Activated CD4-positive, alpha-beta T cell treated with anti-CD3 and anti-CD28 coated beads for 4 hours (primary cell): Measurements from ENCODE around the gene GMDS.

Experiments used
- DNase-seq, 2 donors: peaks; one replicate each; pipeline ENCODE4 v3.0.0-alpha.2; 2020

The GMDS gene

DNA sequence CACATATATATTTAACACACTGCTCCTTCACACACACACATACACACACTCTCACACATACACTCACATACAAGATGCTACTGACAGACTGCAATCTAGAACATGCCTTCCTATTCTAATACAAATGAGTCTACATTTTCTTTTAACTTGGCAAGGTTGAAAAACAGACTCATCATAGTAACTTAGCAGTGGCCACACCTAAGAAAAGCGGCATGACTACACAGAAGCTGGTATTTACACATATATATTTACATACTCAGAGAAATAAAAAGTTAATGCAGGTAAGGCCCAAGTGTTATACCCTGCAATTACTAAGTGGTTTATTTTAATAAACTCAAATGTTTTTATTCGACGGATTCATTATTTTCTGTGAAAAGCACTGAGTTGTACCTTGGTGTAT, 426.4 kb downstream of the GMDS start:
- no peak for DNase-seq

GRCh38 chr6:1817033-1817761, 428.2 kb downstream of the GMDS start:
- no peak for DNase-seq

DNA sequence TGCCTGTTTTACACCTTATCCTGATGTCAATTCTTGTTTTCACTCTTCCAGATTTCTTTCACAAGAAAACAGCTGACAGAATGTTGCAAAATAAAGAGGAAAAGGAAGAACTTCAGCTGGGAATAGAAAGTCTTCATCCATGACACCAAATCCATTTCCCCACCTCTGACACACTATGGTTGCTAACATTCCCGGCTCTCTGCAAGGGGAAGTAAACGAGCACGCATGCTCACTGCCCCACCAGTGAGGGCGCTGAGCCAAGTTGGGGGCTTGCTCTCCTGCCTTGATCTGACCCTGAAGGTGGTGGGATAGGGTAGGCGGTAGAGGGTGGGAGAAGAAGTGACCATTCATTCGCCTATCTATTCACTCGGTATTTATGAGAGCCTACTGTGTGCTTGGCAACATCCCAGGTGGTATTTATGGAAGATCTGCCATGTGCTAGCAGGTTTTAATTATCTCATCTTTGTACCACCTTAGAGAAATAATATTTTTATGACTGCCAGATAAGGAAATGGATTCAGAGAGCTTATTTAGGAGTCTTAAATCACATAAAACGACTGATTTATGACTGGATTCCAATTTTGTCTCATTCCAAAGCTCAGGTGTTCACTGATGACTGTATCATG, 429.5 kb downstream of the GMDS start:
- DNase-seq: no peak

DNA sequence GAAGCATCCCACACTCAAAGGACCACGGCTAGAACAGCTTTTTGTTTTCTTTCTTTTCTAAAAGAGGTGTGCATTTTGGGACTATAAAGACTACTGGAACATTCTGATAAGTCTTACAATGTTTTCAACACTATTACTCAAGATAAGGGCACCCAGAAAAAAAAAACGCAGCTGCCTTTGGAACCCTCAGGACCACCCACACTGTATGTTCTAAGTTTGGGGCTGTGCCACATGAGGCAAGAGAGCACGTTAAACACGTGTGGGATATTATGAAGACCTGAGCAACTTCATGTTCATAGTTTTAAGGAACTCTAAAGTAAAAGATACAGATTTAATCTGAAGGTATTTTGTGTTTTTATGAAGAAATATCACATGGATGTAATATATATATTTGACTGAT, 431.1 kb downstream of the GMDS start:
- no peak for DNase-seq

GRCh38 chr6:1812487-1812886, 432.9 kb downstream of the GMDS start:
- no peak for DNase-seq

- DNase-seq: no peak
These were observed 433.4 kb downstream of the GMDS start for GRCh38 chr6:1812034-1812433.

DNA sequence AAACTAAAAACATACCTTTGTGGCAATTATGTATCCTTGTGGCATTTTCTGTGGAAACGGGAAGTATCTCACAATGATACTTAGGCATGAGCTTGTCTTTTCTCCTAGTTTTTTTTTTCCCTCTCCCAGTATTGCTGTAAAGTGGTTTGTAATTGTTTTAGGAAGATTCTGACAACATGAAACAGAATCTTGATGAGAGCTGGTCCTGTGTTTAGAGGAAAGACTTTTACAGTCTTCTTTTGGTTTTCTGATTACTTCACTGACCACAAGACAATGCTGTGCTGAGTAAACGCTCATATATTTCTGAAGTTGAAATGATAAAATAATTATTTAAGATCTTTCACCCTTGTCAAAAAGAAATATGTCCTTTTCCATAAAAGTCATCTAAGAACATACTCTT, 434.5 kb downstream of the GMDS start:
- no peak for DNase-seq

GRCh38 chr6:1809291-1809988, 436.0 kb downstream of the GMDS start:
- DNase-seq: no peak

DNA sequence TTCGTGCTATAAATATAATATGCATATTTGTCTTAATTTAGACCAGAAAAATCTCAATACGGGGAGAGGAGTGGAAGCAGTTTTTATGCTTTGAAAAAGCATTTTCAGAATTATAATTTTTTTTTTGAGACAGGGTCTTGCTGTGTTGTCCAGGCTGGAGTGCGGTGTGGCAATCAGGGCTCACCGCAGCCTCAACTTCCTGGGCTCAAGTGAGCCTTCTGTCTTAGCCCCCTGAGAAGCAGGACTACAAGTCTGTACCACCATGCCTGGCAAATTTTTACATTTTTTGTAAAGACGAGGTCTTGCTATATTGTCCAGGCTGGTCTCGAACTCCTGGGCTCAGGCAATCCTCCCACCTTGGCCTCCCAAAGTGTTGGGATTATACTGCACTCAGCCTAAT, 438.5 kb downstream of the GMDS start:
- no peak for DNase-seq

- no peak for DNase-seq
These were observed 442.7 kb downstream of the GMDS start for GRCh38 chr6:1802491-1803395.

DNA sequence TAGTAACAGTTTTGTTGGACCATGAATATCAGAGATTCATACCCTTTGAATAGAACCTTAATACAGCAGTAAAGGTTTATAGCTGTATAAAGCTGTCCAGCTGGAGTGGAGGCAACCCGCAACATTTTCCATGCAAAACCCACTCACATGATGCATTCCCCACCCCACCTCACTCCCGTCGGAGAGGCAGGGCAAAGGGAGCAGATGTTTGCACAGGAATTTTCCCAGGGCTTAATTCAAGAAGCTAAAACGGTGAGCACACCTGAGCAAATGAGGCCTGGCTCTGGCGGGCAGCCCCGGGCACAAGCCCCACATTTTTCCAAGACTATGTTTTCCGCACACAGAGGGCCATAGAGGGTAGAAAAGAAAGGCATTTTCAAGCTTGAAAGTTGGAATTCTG, 444.0 kb downstream of the GMDS start:
- no peak for DNase-seq

- no peak for DNase-seq
These were observed 444.6 kb downstream of the GMDS start for GRCh38 chr6:1800845-1801244.

DNA sequence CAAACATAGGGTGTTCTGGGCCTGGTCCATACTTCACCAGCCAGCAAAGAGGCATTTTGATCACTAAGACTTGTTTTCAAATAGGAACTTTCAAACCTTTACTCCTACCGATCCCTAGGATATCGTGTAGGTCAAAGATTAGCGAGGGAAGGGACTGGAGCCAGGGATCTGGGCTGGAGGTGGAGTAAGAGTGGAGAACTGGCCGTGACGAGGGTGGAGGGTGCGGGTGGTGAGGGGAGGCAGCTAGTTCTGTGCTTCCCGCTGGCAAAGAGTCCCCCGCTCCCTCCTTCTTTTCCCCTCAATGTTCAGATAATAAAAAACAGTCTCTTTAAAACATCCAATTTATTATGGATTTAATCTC, 446.5 kb downstream of the GMDS start:
- no peak for DNase-seq

- no peak for DNase-seq
These were observed 447.0 kb downstream of the GMDS start for GRCh38 chr6:1798303-1798964.

- DNase-seq: no peak
These were observed 447.6 kb downstream of the GMDS start for GRCh38 chr6:1797801-1798200.

- DNase-seq: no peak
These were observed 448.5 kb downstream of the GMDS start for GRCh38 chr6:1796706-1797529.

- DNase-seq: no peak
These were observed 449.5 kb downstream of the GMDS start for GRCh38 chr6:1795910-1796309.

- DNase-seq: no peak
These were observed 452.4 kb downstream of the GMDS start for GRCh38 chr6:1792989-1793388.

DNA sequence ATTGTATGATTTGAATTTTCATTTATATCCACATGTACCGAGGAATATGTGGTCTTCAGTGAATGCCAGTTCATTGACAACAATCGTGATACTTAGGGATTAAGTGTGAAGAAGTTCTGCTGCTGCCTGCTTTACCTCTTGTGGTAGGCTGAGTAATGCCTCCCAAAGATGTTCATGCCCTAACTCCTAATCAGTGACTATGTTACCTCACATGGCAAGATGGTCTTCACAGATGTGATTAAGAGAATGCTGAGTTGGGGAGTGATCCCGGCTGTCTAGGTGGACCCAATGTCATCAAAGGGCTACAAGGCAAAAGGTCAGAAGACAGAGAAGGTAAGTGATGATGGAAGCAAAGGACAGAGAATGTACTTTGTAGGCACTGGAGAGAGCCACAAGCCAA, 454.7 kb downstream of the GMDS start:
- DNase-seq: no peak

DNA sequence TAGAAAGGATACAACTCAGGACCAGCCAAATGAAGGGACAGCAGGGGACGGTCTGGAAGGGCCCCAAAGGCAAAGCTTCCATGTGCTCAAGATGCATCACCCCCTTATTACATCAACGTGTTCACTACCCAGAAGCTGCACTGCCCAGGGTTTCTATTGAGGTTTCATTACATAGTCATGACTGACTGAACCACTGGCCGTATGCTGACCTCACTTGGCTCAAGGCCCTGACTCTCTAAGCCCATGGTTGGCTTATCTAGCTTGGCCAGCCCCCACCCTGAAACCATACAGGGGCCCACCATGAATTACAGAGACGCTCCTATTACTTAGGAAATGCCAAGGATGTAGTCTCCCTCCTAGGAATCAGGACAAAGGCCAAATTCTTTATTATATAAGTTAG, 456.3 kb downstream of the GMDS start:
- no peak for DNase-seq

DNA sequence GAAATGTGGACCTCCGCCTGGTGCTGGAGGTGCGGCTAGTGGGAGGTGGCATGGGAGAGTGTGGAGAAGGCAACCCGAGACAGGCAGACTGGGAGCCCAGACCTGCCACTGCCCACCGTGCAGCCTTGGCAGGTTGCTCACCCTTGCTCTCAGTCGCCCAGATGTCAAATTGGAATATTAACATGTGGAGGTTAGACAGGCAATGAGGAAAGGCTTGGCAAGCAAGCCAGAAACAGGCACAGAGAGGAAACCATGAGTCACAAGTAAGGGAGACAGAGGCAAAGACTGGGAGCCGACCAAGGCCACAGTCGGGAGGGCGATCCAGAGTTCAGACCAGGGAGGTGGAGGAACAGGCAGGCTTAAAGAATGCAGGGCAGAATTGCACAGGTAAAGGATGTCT, 457.5 kb downstream of the GMDS start:
- DNase-seq: no peak
